Lower lobe of right lung (tissue), 2 donors: ENCODE measurements around the gene POLD4. TPM values are rescaled to one million over a fixed set of nuclear protein-coding genes. Genes with fewer than 3 reads are reported as not detected.

Experiments
- ATAC-seq, 2 donors: fragments of 200-7000 bp; cut with Tn5 transposase; one replicate each; pipeline ENCODE4 v1.9.1; 2020 to 2022; ENCODE audit warnings: mild to moderate bottlenecking in 2 of 2, moderate library complexity in 2 of 2
- DNase-seq: peaks from one replicate; pipeline ENCODE4 v3.0.0-alpha.2; 2020
- H3K27ac ChIP-seq: fragments of 200-600 bp; one replicate; pipeline ENCODE4 v1.8.0; 2022
- H3K27me3 ChIP-seq: fragments of 200-600 bp; one replicate; pipeline ENCODE4 v1.8.0; 2022; ENCODE audit warnings: low read depth
- H3K36me3 ChIP-seq: fragments of 200-600 bp; one replicate; pipeline ENCODE4 v1.8.0; 2022; ENCODE audit warnings: mild to moderate bottlenecking
- H3K4me1 ChIP-seq: fragments of 200-600 bp; one replicate; pipeline ENCODE4 v1.8.0; 2022
- H3K4me3 ChIP-seq: fragments of 200-600 bp; one replicate; pipeline ENCODE4 v1.8.0; 2022; ENCODE audit warnings: mild to moderate bottlenecking
- H3K9me3 ChIP-seq: fragments of 200-600 bp; one replicate; pipeline ENCODE4 v1.8.0; 2022
- intact Hi-C: fragments of 100-400 bp; cut with DNase I; formaldehyde crosslinking; loops from one replicate; pipeline ENCODE4 v1.11.0; 2022
- total RNA-seq: library from RNA; stranded (reverse); fragmentation: NEBNext Ultra II Directional; extraction: Animal tissue kit (Norgen Biotek cat#: 25700); gene quantifications from one replicate; pipeline ENCODE4 v1.2.1, GENCODE V29; 2021
- TF ChIP-seq, protein P1 (sequence below): fragments of 200-600 bp; IDR thresholded peaks from one replicate; pipeline ENCODE4 v1.8.0; 2022; ENCODE audit warnings: antibody characterized with exemption, mild to moderate bottlenecking
- donor health status: DM: no; HTN: yes; CAD: no; lungs with severe emphysema.

Gene POLD4
- total RNA-seq, 1 donor from 2014 or later = 86.6 TPM

DNA sequence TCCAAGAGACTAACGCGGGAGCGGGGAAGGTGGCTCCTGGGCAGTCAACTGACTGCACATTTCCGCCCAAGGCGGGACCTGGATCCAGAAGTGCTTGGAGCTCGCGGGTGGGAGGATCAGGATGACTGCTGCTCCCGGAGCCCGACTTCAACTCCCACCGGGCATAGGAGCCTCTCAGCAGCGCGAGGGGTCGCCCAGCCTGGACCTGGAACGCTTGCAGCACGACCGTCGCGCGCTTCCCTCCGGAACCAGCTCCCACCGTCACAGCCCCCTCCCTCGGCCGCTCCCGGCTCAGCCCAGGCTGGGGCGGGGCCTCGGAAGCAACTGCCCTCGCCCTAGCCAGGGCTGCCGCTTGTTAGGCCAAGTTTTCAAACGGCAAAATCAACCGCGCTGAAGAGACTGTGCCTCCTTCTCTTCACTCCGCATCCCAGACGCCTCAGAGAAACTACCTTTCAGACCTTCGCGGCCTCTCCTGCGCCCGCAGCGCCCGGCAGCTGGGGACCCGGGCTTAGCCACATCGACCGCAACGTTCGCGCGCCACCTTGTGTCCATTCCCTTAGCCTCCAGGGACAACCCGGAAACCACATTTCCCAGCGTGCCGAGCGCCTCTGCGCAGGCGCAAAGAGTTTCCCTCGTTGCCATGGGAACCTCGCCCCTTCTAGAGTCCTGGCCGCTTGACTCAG is 36.0 kb downstream of the POLD4 start:
- ATAC-seq (peak; percentile 94 to 96), DNase-seq (peak; percentile 97)
- intact Hi-C loops = loop anchor here (10.0 kb wide), 1 partner anchor 53 kb away; the partner anchor contains the start of gene GRK2
- TF ChIP-seq, protein P1, sequence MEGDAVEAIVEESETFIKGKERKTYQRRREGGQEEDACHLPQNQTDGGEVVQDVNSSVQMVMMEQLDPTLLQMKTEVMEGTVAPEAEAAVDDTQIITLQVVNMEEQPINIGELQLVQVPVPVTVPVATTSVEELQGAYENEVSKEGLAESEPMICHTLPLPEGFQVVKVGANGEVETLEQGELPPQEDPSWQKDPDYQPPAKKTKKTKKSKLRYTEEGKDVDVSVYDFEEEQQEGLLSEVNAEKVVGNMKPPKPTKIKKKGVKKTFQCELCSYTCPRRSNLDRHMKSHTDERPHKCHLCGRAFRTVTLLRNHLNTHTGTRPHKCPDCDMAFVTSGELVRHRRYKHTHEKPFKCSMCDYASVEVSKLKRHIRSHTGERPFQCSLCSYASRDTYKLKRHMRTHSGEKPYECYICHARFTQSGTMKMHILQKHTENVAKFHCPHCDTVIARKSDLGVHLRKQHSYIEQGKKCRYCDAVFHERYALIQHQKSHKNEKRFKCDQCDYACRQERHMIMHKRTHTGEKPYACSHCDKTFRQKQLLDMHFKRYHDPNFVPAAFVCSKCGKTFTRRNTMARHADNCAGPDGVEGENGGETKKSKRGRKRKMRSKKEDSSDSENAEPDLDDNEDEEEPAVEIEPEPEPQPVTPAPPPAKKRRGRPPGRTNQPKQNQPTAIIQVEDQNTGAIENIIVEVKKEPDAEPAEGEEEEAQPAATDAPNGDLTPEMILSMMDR = peak; percentile 97
- H3K9me3 ChIP-seq = no peaks in the 10 kb centered on the region
- peak overlapping the region; percentile 96 for H3K27ac ChIP-seq
- no peaks in the 10 kb centered on the region for H3K27me3 ChIP-seq
- peaks cover 30% of the 10 kb centered on the region for H3K4me1 ChIP-seq
- H3K36me3 ChIP-seq = no peaks in the 10 kb centered on the region
- H3K4me3 ChIP-seq = peak overlapping the region; percentile 95

DNA sequence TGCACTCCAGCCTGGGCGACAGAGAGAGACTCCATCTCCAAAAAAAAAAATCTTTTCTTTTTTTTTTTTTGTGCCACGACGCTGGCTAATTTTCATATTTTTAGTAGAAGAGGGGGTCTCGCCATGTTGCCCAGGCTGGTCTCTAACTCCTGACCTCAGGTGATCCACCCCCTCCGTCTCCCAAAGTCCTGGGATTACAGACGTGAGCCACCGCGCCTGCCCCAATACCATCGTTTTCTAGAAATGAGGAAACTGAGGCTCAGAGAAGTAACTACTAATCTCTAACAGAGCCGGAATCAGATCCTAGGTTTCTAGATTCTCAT is 36.5 kb downstream of the POLD4 start:
- DNase-seq (no peak), ATAC-seq (peak in 1 of 2 donors; percentile 1)
- Histone ChIP-seq H3K27ac (peak overlapping the region; percentile 96), H3K36me3 (peaks cover under 1% of the 10 kb centered on the region), H3K9me3 (no peaks in the 10 kb centered on the region), H3K4me3 (peak overlapping the region; percentile 95), H3K27me3 (no peaks in the 10 kb centered on the region), H3K4me1 (peaks cover 32% of the 10 kb centered on the region)
- TF ChIP-seq, protein P1 = no peak
- intact Hi-C loops = loop anchor here (10.0 kb wide), 1 partner anchor 52 kb away; the partner anchor contains the start of gene GRK2

DNA sequence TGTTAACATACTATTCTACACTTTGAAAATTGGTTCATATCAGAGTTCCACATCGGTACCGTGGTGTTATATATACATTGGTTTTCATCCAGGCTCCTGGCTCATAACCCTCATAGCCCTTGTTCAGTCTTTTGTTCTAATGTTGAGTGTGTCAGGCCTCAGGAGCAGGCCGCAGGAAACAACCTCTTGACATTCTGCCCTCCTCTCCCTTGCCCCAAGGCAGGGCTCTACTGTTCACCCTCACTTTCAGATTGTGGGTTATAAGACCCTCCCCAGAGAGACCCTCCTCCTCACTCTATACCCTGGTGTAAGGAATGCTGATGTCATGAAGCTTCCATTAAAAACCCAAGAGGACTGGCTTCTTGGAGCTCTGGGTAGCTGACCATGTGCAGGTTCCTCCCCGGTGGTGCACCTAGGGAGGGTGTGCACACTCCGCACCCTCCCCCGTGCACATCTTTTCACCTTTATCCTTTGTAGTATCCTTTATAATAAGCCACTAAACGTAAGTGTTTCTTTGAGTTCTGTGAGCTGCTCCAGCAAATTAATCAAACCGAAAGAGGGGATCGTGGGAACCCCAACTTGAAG is 37.9 kb downstream of the POLD4 start:
- DNase-seq (no peak), ATAC-seq (no peak)
- intact Hi-C loops = loop anchor here (10.0 kb wide), 1 partner anchor 51 kb away; the partner anchor contains the start of gene GRK2
- Histone ChIP-seq H3K36me3 (peaks cover 14% of the 10 kb centered on the region), H3K27me3 (no peaks in the 10 kb centered on the region), H3K27ac (no peak overlapping the region), H3K4me1 (peaks cover 32% of the 10 kb centered on the region), H3K9me3 (no peaks in the 10 kb centered on the region), H3K4me3 (no peak overlapping the region)
- TF ChIP-seq, protein P1 = no peak

DNA sequence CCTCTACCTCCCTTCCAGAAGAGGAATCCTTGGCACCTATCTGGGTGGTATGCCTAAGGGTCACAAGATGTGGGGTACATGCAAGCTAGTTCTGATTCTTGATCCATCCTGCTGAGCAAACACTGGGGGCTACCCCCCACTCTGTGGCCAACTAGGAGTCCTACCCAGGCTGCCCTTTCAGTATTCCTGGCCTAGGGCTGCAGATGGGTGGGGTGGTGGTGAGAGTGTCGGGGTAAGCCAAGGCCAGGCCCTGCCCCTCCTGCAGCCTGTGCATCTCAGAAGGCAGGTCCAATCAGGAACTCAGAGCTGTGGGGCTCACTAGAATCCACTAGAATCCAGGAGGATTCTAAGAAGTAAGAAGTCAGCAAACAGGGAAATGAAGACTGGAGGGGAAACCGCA is 39.1 kb downstream of the POLD4 start:
- ATAC-seq = no peak
- H3K36me3 ChIP-seq = peaks cover 26% of the 10 kb centered on the region
- H3K9me3 ChIP-seq = no peaks in the 10 kb centered on the region
- H3K27ac ChIP-seq = no peak overlapping the region
- H3K4me3 ChIP-seq = no peak overlapping the region
- TF ChIP-seq, protein P1 = no peak
- H3K27me3 ChIP-seq = no peaks in the 10 kb centered on the region
- intact Hi-C loops = loop anchor here (10.0 kb wide), 1 partner anchor 49 kb away; the partner anchor contains the start of gene GRK2
- DNase-seq = no peak
- peaks cover 32% of the 10 kb centered on the region for H3K4me1 ChIP-seq

DNA sequence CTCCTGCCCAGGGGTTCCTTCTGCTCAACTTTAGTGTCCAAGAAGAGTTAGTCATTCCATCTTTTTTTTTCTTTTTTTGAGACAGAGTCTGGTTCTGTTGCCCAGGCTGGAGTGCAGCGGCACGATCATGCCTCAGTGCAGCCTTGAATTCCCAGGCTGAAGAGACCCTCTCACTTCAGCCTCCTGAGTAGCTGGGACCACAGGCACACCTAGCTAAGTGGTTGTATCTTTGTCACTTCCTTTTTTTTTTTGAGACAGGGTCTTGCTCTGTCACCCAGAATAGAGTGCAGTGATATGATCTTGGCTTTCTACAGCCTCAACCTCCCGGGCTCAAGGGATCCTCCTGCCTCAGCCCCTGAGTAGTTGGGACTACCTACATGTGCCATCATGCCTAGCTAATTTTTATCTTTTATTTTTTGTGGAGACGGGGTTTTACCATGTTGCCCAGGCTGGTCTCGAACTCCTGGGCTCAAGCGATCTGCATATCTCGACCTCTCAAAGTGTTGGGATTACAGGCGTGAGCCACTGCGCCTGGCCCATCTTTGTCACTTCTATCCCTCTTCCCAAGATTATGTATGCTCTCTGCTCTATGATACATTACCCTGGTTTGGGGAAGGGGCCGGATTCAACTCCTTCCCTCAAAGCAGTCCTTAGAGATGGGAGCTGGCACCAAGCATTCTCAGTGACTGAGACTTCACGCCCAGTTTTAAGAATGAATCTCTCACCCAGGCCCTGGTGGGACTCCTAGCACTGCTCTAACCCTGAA is 40.0 kb downstream of the POLD4 start:
- Histone ChIP-seq H3K4me1 (peaks cover 24% of the 10 kb centered on the region), H3K9me3 (no peaks in the 10 kb centered on the region), H3K27me3 (no peaks in the 10 kb centered on the region), H3K4me3 (no peak overlapping the region), H3K36me3 (peaks cover 35% of the 10 kb centered on the region), H3K27ac (peak overlapping the region; percentile 62)
- intact Hi-C loops = loop anchor here (10.0 kb wide), 1 partner anchor 49 kb away; the partner anchor contains the start of gene GRK2
- no peak for DNase-seq
- TF ChIP-seq, protein P1 = no peak
- ATAC-seq = no peak
